Mesenchymal stem cell (in vitro differentiated cells and primary cell): ENCODE data around the gene ANO3.

ENCODE experiments used
- DNase-seq: peaks from one replicate; pipeline ENCODE4 v3.0.0-alpha.2; 2013
- H2AFZ ChIP-seq: one replicate; pipeline ENCODE4 v1.6.1; 2013; ENCODE audit warnings: low read depth, mild to moderate bottlenecking, control low read depth, inconsistent platforms, low read length, moderate library complexity
- H2AK5ac ChIP-seq: 2 replicates; pipeline ENCODE4 v1.6.1; 2013; ENCODE audit warnings: low read length, moderate library complexity, mild to moderate bottlenecking, inconsistent platforms; ENCODE audit not compliant: severe bottlenecking
- H2BK120ac ChIP-seq: one replicate; pipeline ENCODE4 v1.6.1; 2013; ENCODE audit warnings: low read depth, mild to moderate bottlenecking, inconsistent platforms, low read length, moderate library complexity
- H2BK12ac ChIP-seq, 2 experiments: one replicate each; pipeline ENCODE4 v1.6.1; 2013; ENCODE audit warnings: inconsistent platforms in 2 of 2, low read length in 2 of 2, mild to moderate bottlenecking in 2 of 2, moderate library complexity in 2 of 2, control low read depth in 1 of 2
- H2BK15ac ChIP-seq: one replicate; pipeline ENCODE4 v1.6.1; 2013; ENCODE audit warnings: mild to moderate bottlenecking, low read depth, inconsistent platforms; ENCODE audit not compliant: poor library complexity, severe bottlenecking
- H2BK5ac ChIP-seq: 2 replicates; pipeline ENCODE4 v1.6.1; 2013; ENCODE audit warnings: low read depth, mild to moderate bottlenecking, low read length, control low read depth, inconsistent platforms; ENCODE audit not compliant: poor library complexity, severe bottlenecking
- H3K14ac ChIP-seq, 2 experiments: one replicate each; pipeline ENCODE4 v1.6.1; 2013; ENCODE audit warnings: inconsistent platforms in 2 of 2, low read length in 2 of 2, control low read depth in 1 of 2, mild to moderate bottlenecking in 1 of 2, moderate library complexity in 1 of 2
- H3K18ac ChIP-seq, 2 experiments: one replicate each; pipeline ENCODE4 v1.6.1; 2013; ENCODE audit warnings: inconsistent platforms in 2 of 2, low read length in 2 of 2, control low read depth in 1 of 2, low read depth in 1 of 2, mild to moderate bottlenecking in 1 of 2
- H3K23ac ChIP-seq, 2 experiments: one replicate each; pipeline ENCODE4 v1.6.1; 2013; ENCODE audit warnings: inconsistent platforms in 2 of 2, low read length in 2 of 2, mild to moderate bottlenecking in 2 of 2, moderate library complexity in 2 of 2, control low read depth in 1 of 2
- H3K27ac ChIP-seq: 2 replicates; pipeline ENCODE4 v1.5.1; 2013; ENCODE audit warnings: mild to moderate bottlenecking, moderate library complexity, low read length, control low read depth, inconsistent platforms; ENCODE audit not compliant: poor library complexity, severe bottlenecking
- H3K27me3 ChIP-seq, 2 experiments: 2 replicates each; pipeline versions ENCODE4 v1.6.1 to v1.7.0; 2013; ENCODE audit warnings: low read length in 2 of 2, mild to moderate bottlenecking in 2 of 2, moderate library complexity in 2 of 2, control low read depth in 1 of 2, inconsistent platforms in 1 of 2; ENCODE audit not compliant: control insufficient read depth in 1 of 2, insufficient read depth in 1 of 2
- H3K36me3 ChIP-seq, 2 experiments: 2 replicates each; pipeline versions ENCODE4 v1.6.1 to v1.7.0; 2013; ENCODE audit warnings: low read length in 2 of 2, control low read depth in 1 of 2, inconsistent platforms in 1 of 2, low read depth in 1 of 2, mild to moderate bottlenecking in 1 of 2; ENCODE audit not compliant: insufficient read depth in 2 of 2, control insufficient read depth in 1 of 2
- H3K4ac ChIP-seq, 2 experiments: one replicate each; pipeline ENCODE4 v1.6.1; 2013; ENCODE audit warnings: inconsistent platforms in 2 of 2, low read length in 2 of 2, mild to moderate bottlenecking in 2 of 2, moderate library complexity in 2 of 2, control low read depth in 1 of 2, low read depth in 1 of 2
- H3K4me1 ChIP-seq: 2 replicates; pipeline ENCODE4 v1.6.1; 2013; ENCODE audit warnings: low read depth, low read length, control low read depth; ENCODE audit not compliant: control insufficient read depth, insufficient read depth
- H3K4me2 ChIP-seq: 2 replicates; pipeline ENCODE4 v1.6.1; 2013; ENCODE audit warnings: low read length, mild to moderate bottlenecking, inconsistent platforms; ENCODE audit not compliant: poor library complexity, severe bottlenecking
- H3K4me3 ChIP-seq, 2 experiments: 2 replicates each; pipeline versions ENCODE4 v1.5.1 to v1.7.0; 2013; ENCODE audit warnings: low read length in 2 of 2, mild to moderate bottlenecking in 2 of 2, control low read depth in 1 of 2, low read depth in 1 of 2; ENCODE audit not compliant: insufficient read depth in 1 of 2
- H3K79me1 ChIP-seq: replicated peaks from 2 replicates; pipeline ENCODE4 v1.6.1; 2013; ENCODE audit warnings: mild to moderate bottlenecking, control low read depth, low read length, inconsistent platforms; ENCODE audit not compliant: poor library complexity, severe bottlenecking
- H3K9ac ChIP-seq: 2 replicates; pipeline ENCODE4 v1.7.0; 2013; ENCODE audit warnings: mild to moderate bottlenecking, low read length, moderate library complexity
- H3K9me3 ChIP-seq: 2 replicates; pipeline ENCODE4 v1.7.0; 2013; ENCODE audit warnings: mild to moderate bottlenecking, low read length; ENCODE audit not compliant: control insufficient read depth
- H4K8ac ChIP-seq: one replicate; pipeline ENCODE4 v1.6.1; 2013; ENCODE audit warnings: inconsistent platforms, mild to moderate bottlenecking, low read length, moderate library complexity
- H4K91ac ChIP-seq: one replicate; pipeline ENCODE4 v1.6.1; 2013; ENCODE audit warnings: mild to moderate bottlenecking, low read length, inconsistent platforms
- WGBS: methylation state at CpG from one replicate; pipeline ENCODE4 v1.1.7; 2013; ENCODE audit warnings: mixed read lengths; 5-methylcytosine and 5-hydroxymethylcytosine counted together

Gene ANO3

GRCh38 chr11:26554455-26554854 is 222.5 kb downstream of the ANO3 start:
- no peak for DNase-seq

DNA sequence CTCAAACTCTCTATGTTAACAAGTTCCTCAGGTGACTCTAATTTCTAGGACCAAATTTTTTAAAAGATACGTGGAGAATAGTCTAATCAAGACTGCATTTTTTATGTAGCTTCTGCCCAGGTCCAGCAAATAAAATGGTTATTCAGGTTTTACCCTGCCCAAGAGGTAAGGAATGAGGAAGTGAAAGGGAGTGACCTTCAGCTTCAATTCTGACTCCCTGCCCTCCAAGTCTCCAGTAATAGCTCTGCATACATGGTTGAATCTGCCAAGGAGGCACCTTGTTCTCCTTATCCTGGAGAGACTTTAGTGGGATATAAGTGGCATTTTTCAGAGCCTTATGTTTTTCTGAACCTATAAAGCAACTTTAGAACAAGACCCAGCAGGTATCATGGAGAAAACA is 224.7 kb downstream of the ANO3 start:
- no peak overlapping the region for H2BK12ac ChIP-seq
- no peaks in the 10 kb centered on the region for H3K9me3 ChIP-seq
- no peak overlapping the region for H3K4me2 ChIP-seq
- no peak overlapping the region for H2AFZ ChIP-seq
- no peak overlapping the region for H2BK5ac ChIP-seq
- no peak overlapping the region for H2BK120ac ChIP-seq
- no peak overlapping the region for H3K27ac ChIP-seq
- no peak overlapping the region for H3K23ac ChIP-seq
- H3K4me3 ChIP-seq, result no peak overlapping the region
- H3K79me1 ChIP-seq, result no peaks in the 10 kb centered on the region
- no peak overlapping the region for H3K14ac ChIP-seq
- H4K8ac ChIP-seq, result no peak overlapping the region
- no peak overlapping the region for H2AK5ac ChIP-seq
- H2BK15ac ChIP-seq, result no peak overlapping the region
- no peak for DNase-seq
- no peaks in the 10 kb centered on the region for H3K36me3 ChIP-seq
- H4K91ac ChIP-seq, result no peak overlapping the region
- no peak overlapping the region for H3K4ac ChIP-seq
- H3K4me1 ChIP-seq, result no peaks in the 10 kb centered on the region
- no peak overlapping the region for H3K18ac ChIP-seq
- 100% methylated on average over 1 of the region's 1 CpG for WGBS
- H3K9ac ChIP-seq, result no peak overlapping the region
- no peaks in the 10 kb centered on the region for H3K27me3 ChIP-seq

More at GRCh38 chr11:26554455-26554854, 222.5 kb downstream of the ANO3 start:
- no peak overlapping the region for H3K4me2 ChIP-seq
- H3K9ac ChIP-seq, result no peak overlapping the region
- H2AFZ ChIP-seq, result no peak overlapping the region
- 84% methylated on average over 3 of the region's 5 CpGs for WGBS
- no peak overlapping the region for H2BK120ac ChIP-seq
- no peak overlapping the region for H2BK5ac ChIP-seq
- no peak overlapping the region for H3K14ac ChIP-seq
- no peak overlapping the region for H3K4ac ChIP-seq
- H3K79me1 ChIP-seq, result no peaks in the 10 kb centered on the region
- no peaks in the 10 kb centered on the region for H3K4me1 ChIP-seq
- H4K91ac ChIP-seq, result no peak overlapping the region
- no peak overlapping the region for H4K8ac ChIP-seq
- no peak overlapping the region for H3K4me3 ChIP-seq
- H3K9me3 ChIP-seq, result no peaks in the 10 kb centered on the region
- H2BK15ac ChIP-seq, result no peak overlapping the region
- no peaks in the 10 kb centered on the region for H3K36me3 ChIP-seq
- H3K18ac ChIP-seq, result no peak overlapping the region
- H3K27me3 ChIP-seq, result no peaks in the 10 kb centered on the region
- no peak overlapping the region for H2BK12ac ChIP-seq
- no peak overlapping the region for H3K27ac ChIP-seq
- H2AK5ac ChIP-seq, result no peak overlapping the region
- no peak overlapping the region for H3K23ac ChIP-seq

GRCh38 chr11:26557666-26558065 is 225.7 kb downstream of the ANO3 start:
- no peaks in the 10 kb centered on the region for H3K9me3 ChIP-seq
- no peak overlapping the region for H3K23ac ChIP-seq
- no peak overlapping the region for H3K9ac ChIP-seq
- no peaks in the 10 kb centered on the region for H3K4me1 ChIP-seq
- no peak overlapping the region for H4K91ac ChIP-seq
- H2AFZ ChIP-seq, result no peak overlapping the region
- no peak overlapping the region for H3K4me3 ChIP-seq
- H2AK5ac ChIP-seq, result no peak overlapping the region
- no peak overlapping the region for H3K18ac ChIP-seq
- no peak overlapping the region for H2BK120ac ChIP-seq
- H4K8ac ChIP-seq, result no peak overlapping the region
- no peak overlapping the region for H3K14ac ChIP-seq
- no peak overlapping the region for H3K4ac ChIP-seq
- no peak overlapping the region for H2BK12ac ChIP-seq
- no peaks in the 10 kb centered on the region for H3K36me3 ChIP-seq
- H3K27me3 ChIP-seq, result no peaks in the 10 kb centered on the region
- H3K4me2 ChIP-seq, result no peak overlapping the region
- WGBS, result 56% methylated on average over 3 of the region's 3 CpGs
- H2BK15ac ChIP-seq, result no peak overlapping the region
- H2BK5ac ChIP-seq, result no peak overlapping the region
- no peak for DNase-seq
- no peak overlapping the region for H3K27ac ChIP-seq
- H3K79me1 ChIP-seq, result no peaks in the 10 kb centered on the region

- Histone ChIP-seq H2AFZ (no peak overlapping the region), H3K14ac (no peak overlapping the region), H3K4ac (no peak overlapping the region), H2BK15ac (no peak overlapping the region), H3K4me2 (no peak overlapping the region), H4K91ac (no peak overlapping the region), H3K79me1 (no peaks in the 10 kb centered on the region), H4K8ac (no peak overlapping the region), H3K4me3 (no peak overlapping the region), H3K27me3 (no peaks in the 10 kb centered on the region), H3K4me1 (no peaks in the 10 kb centered on the region), H3K36me3 (no peaks in the 10 kb centered on the region), H2BK12ac (no peak overlapping the region), H2AK5ac (no peak overlapping the region), H3K18ac (no peak overlapping the region), H3K23ac (no peak overlapping the region), H2BK120ac (no peak overlapping the region), H2BK5ac (no peak overlapping the region), H3K9ac (no peak overlapping the region), H3K27ac (no peak overlapping the region), H3K9me3 (no peaks in the 10 kb centered on the region)
- no peak for DNase-seq
- WGBS, result 0% methylated on average over 1 of the region's 4 CpGs
These were observed 226.3 kb downstream of the ANO3 start for GRCh38 chr11:26558190-26558589.
